ENCODE measurements around the gene DEDD2. TPM values are rescaled to one million over a fixed set of nuclear protein-coding genes. Genes with fewer than 3 reads are reported as not detected.

The DEDD2 gene
- polyA plus RNA-seq, 1 donor, result 13.3 TPM

Other genes with a start within 250 kb of the DEDD2 start
- 0.61 TPM for gene ATP1A3, start 223.4 kb downstream of the DEDD2 start, polyA plus RNA-seq (ENCODE audit: insufficient read length)
- 2.5 TPM for gene GRIK5, start 147.5 kb downstream of the DEDD2 start, polyA plus RNA-seq (ENCODE audit: insufficient read length)
- 10.1 TPM for gene ZNF574, start 141.5 kb downstream of the DEDD2 start, polyA plus RNA-seq (ENCODE audit: insufficient read length)
- gene POU2F2, start 85.2 kb downstream of the DEDD2 start, polyA plus RNA-seq (ENCODE audit: insufficient read length), result 1.3 TPM
- gene ZNF526, start 2.6 kb upstream of the DEDD2 start, polyA plus RNA-seq (ENCODE audit: insufficient read length), result 5.1 TPM
- gene GSK3A, start 24.9 kb upstream of the DEDD2 start, polyA plus RNA-seq (ENCODE audit: insufficient read length), result 42.1 TPM
- 33.8 TPM for gene ERF, start 37.5 kb upstream of the DEDD2 start, polyA plus RNA-seq (ENCODE audit: insufficient read length)
- 34.2 TPM for gene CIC, start 51.6 kb upstream of the DEDD2 start, polyA plus RNA-seq (ENCODE audit: insufficient read length)
- 0.49 TPM for gene PRR19, start 84.5 kb upstream of the DEDD2 start, polyA plus RNA-seq (ENCODE audit: insufficient read length)
- 22.3 TPM for gene PAFAH1B3, start 84.9 kb upstream of the DEDD2 start, polyA plus RNA-seq (ENCODE audit: insufficient read length)
- 0.43 TPM for gene TMEM145, start 95.6 kb upstream of the DEDD2 start, polyA plus RNA-seq (ENCODE audit: insufficient read length)
- gene MEGF8, start 108.0 kb upstream of the DEDD2 start, polyA plus RNA-seq (ENCODE audit: insufficient read length), result 30.3 TPM
- gene CNFN, start 172.6 kb upstream of the DEDD2 start, polyA plus RNA-seq (ENCODE audit: insufficient read length), result not detected
- 11.1 TPM for gene LIPE, start 209.7 kb upstream of the DEDD2 start, polyA plus RNA-seq (ENCODE audit: insufficient read length)
- gene CXCL17, start 225.3 kb upstream of the DEDD2 start, polyA plus RNA-seq (ENCODE audit: insufficient read length), result not detected